GM18858 (cell line): ENCODE results near the gene MCCC2.
"Not testable (repeated sequence)": the region's sequence is repeated elsewhere in the genome, so short reads cannot be mapped to it uniquely, and the experiment has no call there.

Source experiments
- ATAC-seq: cut with Tn5 transposase; IDR thresholded peaks from one replicate; pipeline ENCODE4 v1.9.1; 2021; ENCODE audit not compliant: unreplicated experiment

The MCCC2 gene

GRCh38 chr5:71658916-71659662, 71.9 kb downstream of the MCCC2 start:
- ATAC-seq = no peak

GRCh38 chr5:71662381-71662780, 75.2 kb downstream of the MCCC2 start:
- ATAC-seq = no peak

GRCh38 chr5:71663191-71663969, 76.2 kb downstream of the MCCC2 start:
- ATAC-seq = no peak

GRCh38 chr5:71664615-71665014, 77.5 kb downstream of the MCCC2 start:
- ATAC-seq = not testable (repeated sequence)

- no peak for ATAC-seq
These were observed 79.2 kb downstream of the MCCC2 start for GRCh38 chr5:71666321-71666720.

GRCh38 chr5:71677977-71678376, 90.8 kb downstream of the MCCC2 start:
- no peak for ATAC-seq

- no peak for ATAC-seq
These were observed 92.6 kb downstream of the MCCC2 start for GRCh38 chr5:71679714-71680113.

- ATAC-seq = no peak
These were observed 93.4 kb downstream of the MCCC2 start for GRCh38 chr5:71680510-71680909.

- ATAC-seq = no peak
These were observed 94.2 kb downstream of the MCCC2 start for GRCh38 chr5:71681296-71681695.

- ATAC-seq = no peak
These were observed 97.2 kb downstream of the MCCC2 start for GRCh38 chr5:71684309-71684708.

GRCh38 chr5:71693828-71694427, 106.8 kb downstream of the MCCC2 start:
- ATAC-seq = no peak

- ATAC-seq = no peak
These were observed 107.9 kb downstream of the MCCC2 start for GRCh38 chr5:71695071-71695470.

GRCh38 chr5:71695595-71695994, 108.5 kb downstream of the MCCC2 start:
- no peak for ATAC-seq

- no peak for ATAC-seq
These were observed 110.8 kb downstream of the MCCC2 start for GRCh38 chr5:71697967-71698366.

- ATAC-seq = no peak
These were observed 112.1 kb downstream of the MCCC2 start for GRCh38 chr5:71699233-71699632.

- no peak for ATAC-seq
These were observed 112.6 kb downstream of the MCCC2 start for GRCh38 chr5:71699751-71700150.

GRCh38 chr5:71700803-71701202, 113.7 kb downstream of the MCCC2 start:
- ATAC-seq = no peak

- ATAC-seq = no peak
These were observed 114.3 kb downstream of the MCCC2 start for GRCh38 chr5:71701407-71701806.

GRCh38 chr5:71703941-71704340, 116.8 kb downstream of the MCCC2 start:
- no peak for ATAC-seq

GRCh38 chr5:71705421-71705820, 118.3 kb downstream of the MCCC2 start:
- no peak for ATAC-seq

GRCh38 chr5:71706906-71707305, 119.8 kb downstream of the MCCC2 start:
- no peak for ATAC-seq
